Fibroblast of villous mesenchyme (primary cell): ENCODE measurements around the gene ACTR5. TPM values are rescaled to one million over a fixed set of nuclear protein-coding genes. Genes with fewer than 3 reads are reported as not detected.

Source experiments
- DNase-seq: peaks from one replicate; pipeline ENCODE4 v3.0.0-alpha.2; 2010; ENCODE audit warnings: low read depth
- H3K4me3 ChIP-seq: 2 replicates; pipeline ENCODE4 v1.5.1; 2011; ENCODE audit warnings: low read depth, mild to moderate bottlenecking, low read length
- total RNA-seq: library from RNA; depleted of rRNA; stranded (reverse); fragments of >200 nt; gene quantifications from 2 replicates; pipeline ENCODE4 v1.2.3, GENCODE V29; 2012
- TF ChIP-seq, protein P1 (sequence below): IDR thresholded peaks from 2 replicates; pipeline ENCODE4 v1.5.1; 2012; ENCODE audit warnings: low read depth, mild to moderate bottlenecking, low read length; ENCODE audit not compliant: insufficient read depth

The ACTR5 gene
- total RNA-seq, 1 donor: 7.8 TPM

- TF ChIP-seq, protein P1, sequence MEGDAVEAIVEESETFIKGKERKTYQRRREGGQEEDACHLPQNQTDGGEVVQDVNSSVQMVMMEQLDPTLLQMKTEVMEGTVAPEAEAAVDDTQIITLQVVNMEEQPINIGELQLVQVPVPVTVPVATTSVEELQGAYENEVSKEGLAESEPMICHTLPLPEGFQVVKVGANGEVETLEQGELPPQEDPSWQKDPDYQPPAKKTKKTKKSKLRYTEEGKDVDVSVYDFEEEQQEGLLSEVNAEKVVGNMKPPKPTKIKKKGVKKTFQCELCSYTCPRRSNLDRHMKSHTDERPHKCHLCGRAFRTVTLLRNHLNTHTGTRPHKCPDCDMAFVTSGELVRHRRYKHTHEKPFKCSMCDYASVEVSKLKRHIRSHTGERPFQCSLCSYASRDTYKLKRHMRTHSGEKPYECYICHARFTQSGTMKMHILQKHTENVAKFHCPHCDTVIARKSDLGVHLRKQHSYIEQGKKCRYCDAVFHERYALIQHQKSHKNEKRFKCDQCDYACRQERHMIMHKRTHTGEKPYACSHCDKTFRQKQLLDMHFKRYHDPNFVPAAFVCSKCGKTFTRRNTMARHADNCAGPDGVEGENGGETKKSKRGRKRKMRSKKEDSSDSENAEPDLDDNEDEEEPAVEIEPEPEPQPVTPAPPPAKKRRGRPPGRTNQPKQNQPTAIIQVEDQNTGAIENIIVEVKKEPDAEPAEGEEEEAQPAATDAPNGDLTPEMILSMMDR: no peak
- no peak for DNase-seq
- H3K4me3 ChIP-seq: no peak overlapping the region
Observed at GRCh38 chr20:38754924-38755323, 6.7 kb downstream of the ACTR5 start.

- no peak overlapping the region for H3K4me3 ChIP-seq
- no peak for DNase-seq
- TF ChIP-seq, protein P1: no peak
Observed at GRCh38 chr20:38755324-38755910, 7.2 kb downstream of the ACTR5 start.

DNA sequence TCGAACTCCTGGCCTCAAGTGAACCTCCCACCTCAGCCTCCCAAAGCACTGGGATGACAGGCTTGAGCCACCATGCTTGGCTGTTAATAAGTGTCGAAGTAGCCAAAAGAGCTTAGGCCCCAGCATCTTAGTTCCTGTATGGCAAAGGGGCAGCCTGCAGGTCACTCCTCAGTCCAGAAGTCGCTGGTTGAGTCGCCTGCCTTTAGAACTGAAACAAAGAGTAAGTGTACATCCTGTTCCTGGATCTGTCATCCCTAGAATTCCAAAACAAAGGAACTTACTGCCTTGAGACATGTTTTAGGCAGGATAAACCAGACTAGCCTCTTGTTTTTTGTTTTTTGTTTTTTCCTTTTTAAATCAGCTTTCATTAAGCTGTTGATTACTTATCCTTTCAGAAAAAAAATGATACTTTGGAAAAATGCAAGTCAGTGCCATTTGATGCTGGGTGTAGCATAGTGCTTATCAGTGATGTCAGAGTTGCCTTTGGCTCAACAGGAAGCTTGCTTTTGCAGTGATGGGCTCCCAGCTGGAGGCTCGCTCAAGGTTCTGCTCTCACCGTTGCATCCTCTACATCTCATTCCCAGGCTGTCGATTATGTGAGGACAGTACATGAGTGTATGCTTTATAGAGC is 9.0 kb downstream of the ACTR5 start:
- H3K4me3 ChIP-seq: no peak overlapping the region
- no peak for DNase-seq
- TF ChIP-seq, protein P1: no peak

GRCh38 chr20:38759106-38759505 is 10.8 kb downstream of the ACTR5 start:
- DNase-seq: no peak
- no peak overlapping the region for H3K4me3 ChIP-seq
- TF ChIP-seq, protein P1: no peak

DNA sequence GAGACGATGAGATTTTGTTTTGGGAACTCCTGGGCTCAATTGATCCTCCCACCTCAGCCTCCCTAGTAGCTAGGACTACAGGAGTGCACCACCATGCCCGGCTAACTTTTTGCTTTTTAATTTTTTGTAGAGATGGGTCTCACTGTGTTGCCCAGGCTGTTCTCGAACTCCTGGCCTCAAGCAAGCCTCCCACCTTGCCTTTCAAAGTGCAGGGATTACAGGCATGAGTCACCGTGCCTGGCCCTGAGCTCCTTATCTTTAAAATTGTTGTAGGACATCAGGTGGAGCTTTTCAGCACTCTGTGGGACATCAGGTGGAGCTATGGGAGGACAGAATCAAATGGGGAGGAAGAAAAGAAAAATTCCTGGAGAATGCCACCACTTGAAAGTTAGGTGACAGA is 12.7 kb downstream of the ACTR5 start:
- DNase-seq: no peak
- no peak overlapping the region for H3K4me3 ChIP-seq
- TF ChIP-seq, protein P1: no peak

DNA sequence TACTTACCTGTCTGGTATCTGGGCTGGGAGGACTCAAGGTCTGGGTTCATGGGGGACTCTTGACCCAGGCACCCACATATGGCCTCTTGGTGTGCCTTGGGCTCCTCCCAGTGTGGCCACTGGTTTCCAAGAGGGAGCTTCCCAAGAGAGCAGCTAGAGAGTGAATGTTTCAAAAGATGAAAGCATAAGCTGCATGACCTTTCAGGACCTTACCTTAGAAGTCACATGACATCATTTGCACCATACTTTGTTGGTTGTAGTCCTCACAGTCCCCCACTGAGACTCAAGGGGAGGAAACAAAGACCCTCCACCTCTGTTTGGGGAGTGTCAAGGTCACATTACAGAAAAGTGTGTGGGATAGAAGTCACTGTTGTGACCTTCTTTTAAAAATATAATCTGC is 13.9 kb downstream of the ACTR5 start:
- DNase-seq: no peak
- TF ChIP-seq, protein P1: no peak
- no peak overlapping the region for H3K4me3 ChIP-seq

DNA sequence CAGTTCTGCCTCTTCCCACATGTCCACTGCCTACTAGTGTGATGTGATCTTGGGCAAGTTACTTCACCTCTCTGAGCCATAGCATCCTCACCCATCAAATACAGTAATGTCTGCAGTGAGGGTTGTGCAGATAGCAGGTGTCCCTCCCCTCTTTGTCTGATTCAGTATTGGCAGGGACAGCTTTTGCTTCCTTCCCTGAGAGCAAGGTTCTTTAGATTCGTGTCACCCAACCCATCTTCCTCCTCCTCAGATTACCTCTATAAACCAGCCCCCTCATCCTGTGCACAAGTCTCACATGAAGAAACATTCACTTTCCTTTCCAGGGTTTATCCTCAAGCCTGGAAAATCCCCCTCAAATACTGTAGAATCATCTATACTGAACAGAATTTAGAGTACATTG is 15.4 kb downstream of the ACTR5 start:
- no peak for DNase-seq
- TF ChIP-seq, protein P1: no peak
- H3K4me3 ChIP-seq: no peak overlapping the region
